Mammary epithelial cell (primary cell): ENCODE data around the gene EGR4.

Experiments
- EZH2 ChIP-seq: IDR thresholded peaks from 2 replicates; pipeline ENCODE4 v1.6.1; 2012; ENCODE audit warnings: low read length, inconsistent platforms, borderline replicate concordance
- TF ChIP-seq, protein P1 (sequence below), 2 donors: IDR thresholded peaks in 1 of 2; conservative IDR thresholded peaks in 1 of 2; 2 replicates each; pipeline ENCODE4 v1.5.1; 2011 to 2012; ENCODE audit warnings: inconsistent platforms in 2 of 2, low read length in 2 of 2, mild to moderate bottlenecking in 2 of 2, control low read depth in 1 of 2, low read depth in 1 of 2; ENCODE audit not compliant: insufficient read depth in 1 of 2; ENCODE audit errors: extremely low read depth in 1 of 2

- TF ChIP-seq, protein P1, sequence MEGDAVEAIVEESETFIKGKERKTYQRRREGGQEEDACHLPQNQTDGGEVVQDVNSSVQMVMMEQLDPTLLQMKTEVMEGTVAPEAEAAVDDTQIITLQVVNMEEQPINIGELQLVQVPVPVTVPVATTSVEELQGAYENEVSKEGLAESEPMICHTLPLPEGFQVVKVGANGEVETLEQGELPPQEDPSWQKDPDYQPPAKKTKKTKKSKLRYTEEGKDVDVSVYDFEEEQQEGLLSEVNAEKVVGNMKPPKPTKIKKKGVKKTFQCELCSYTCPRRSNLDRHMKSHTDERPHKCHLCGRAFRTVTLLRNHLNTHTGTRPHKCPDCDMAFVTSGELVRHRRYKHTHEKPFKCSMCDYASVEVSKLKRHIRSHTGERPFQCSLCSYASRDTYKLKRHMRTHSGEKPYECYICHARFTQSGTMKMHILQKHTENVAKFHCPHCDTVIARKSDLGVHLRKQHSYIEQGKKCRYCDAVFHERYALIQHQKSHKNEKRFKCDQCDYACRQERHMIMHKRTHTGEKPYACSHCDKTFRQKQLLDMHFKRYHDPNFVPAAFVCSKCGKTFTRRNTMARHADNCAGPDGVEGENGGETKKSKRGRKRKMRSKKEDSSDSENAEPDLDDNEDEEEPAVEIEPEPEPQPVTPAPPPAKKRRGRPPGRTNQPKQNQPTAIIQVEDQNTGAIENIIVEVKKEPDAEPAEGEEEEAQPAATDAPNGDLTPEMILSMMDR (conservative IDR thresholded peaks at IDR 0.05 in 1 of 2, IDR thresholded peaks at IDR 0.05 in 1 of 2; ENCODE audit: extremely low read depth in 1 of 2, insufficient read depth in 1 of 2, low read depth in 1 of 2, low read length in 2 of 2): no peak
- no peak for TF ChIP-seq EZH2
These were observed 40.9 kb downstream of the EGR4 start for GRCh38 chr2:73252238-73253027.
